Mucosa of gallbladder (tissue), 1 donor: ENCODE measurements around the gene TLX2. TPM values are rescaled to one million over a fixed set of nuclear protein-coding genes. Genes with fewer than 3 reads are reported as not detected.

ENCODE experiments used
- DNase-seq: peaks from one replicate; pipeline ENCODE4 v3.0.0-alpha.2; 2020; ENCODE audit warnings: low spot score
- total RNA-seq: library from RNA; stranded (reverse); gene quantifications from one replicate; pipeline ENCODE4 v1.2.1, GENCODE V29; 2021
- donor health status: DM: no; HTN: no; CAD: no.

TLX2 gene
- total RNA-seq, 1 donor from 2014 or later, result 0.12 TPM

DNA sequence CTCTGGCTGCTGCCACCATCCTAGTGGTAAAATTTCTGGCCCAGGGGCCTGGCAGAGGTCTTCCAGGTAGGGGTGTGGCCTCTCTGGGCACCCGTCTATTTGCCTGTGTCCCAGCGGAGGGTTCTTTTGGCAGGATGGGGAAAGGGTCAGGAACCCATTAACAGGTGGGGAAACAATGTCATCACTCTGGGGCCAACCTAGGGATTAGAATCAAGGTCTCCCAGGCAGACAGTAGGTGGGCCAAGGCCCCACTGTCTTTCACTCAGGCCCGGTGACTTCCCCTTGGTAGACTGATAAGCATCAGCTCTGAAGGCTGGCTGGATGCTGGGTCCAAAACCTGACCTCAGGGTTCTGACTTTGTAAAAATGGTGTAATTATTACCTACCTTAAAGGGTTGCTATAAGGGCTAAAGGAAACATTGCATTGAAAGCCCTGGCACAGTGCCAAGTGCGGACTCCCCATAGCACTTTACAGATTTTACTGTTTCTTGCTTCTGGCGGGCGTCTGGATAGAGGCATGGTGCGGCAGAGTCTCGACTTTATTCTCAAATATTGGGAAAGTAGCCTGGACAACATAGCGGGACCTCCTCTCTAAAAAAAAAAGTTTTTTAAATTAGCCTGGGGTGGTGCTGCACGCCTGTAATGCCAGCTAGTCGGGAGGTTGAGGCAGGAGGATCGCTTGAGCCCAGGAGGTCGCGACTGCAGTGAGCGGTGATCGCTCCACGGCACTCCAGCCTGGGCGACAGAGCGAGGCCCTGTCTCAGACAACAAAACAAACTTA is 17.1 kb upstream of the TLX2 start:
- DNase-seq, result no peak

DNA sequence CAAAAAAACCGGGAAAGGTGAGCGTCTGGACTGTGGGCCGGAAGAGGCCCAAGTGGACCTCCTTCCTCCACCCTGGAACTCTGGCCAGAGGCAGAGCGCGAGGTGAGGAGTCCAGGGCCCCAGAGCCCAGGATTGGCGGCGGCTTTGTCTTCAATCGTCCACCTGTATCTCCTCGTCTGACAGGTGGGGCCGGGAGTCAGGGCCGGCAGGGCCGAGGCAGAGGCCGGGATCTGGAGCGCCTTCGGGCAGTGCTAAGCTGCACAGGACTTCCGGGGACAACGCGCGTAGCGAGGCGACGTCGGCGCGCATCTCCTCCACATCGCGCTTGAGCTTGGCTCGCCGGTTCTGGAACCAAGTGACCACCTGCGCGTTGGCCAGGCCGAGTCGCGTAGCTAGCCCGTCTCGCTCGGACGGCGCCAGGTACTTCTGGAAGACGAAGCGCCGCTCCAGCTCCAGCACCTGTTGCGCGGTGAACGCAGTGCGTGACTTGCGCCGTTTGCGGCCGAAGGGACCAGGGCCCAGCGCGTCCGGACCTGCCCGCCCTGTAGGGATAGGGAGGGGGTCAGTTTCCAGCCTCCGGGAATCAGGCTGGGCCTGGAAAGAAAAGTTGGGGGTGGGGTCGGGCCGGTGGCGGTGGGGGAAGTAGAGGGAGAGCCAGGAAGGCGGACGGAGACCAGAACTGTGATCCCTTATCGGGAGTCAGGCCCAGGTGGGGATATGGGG is 16.3 kb upstream of the TLX2 start:
- peak; percentile 30 for DNase-seq

DNA sequence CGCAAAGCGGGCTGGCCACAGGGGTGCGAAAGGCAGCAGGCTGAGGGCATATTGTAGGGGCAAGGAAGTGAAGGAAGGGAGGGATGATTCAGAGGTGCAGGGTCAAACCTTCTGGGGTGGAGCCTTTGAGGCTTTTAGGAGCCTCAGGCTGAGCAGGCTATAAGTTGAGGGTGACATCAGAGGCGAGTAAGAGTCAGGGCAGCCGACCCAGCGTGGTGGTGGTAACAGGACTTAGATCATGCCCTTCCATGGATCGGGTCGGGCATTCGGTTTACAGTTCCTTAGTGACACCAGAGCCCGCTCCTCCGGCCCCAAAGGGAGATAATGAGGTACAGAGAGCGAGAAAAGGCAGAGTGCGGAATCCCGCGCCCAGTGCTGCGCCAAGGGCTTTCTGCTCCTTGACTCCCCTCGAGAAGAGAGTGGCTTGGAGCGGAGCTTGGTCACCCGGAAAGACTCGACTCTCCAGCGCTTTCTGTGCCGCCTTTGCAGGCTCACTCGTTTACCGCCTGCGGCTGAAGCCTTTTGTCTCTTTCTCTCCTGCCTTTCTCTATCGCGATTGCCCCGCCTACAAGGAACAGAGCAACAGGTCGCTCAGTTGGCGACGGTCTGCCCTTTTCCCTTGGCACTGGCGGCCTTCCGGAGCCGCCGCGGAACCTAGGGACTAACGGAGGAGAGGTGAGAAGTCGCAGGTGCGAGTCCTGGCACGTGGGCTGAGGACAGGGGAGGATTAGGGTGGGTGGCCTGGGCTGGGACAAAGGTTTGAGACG is 15.6 kb upstream of the TLX2 start:
- no peak for DNase-seq

DNA sequence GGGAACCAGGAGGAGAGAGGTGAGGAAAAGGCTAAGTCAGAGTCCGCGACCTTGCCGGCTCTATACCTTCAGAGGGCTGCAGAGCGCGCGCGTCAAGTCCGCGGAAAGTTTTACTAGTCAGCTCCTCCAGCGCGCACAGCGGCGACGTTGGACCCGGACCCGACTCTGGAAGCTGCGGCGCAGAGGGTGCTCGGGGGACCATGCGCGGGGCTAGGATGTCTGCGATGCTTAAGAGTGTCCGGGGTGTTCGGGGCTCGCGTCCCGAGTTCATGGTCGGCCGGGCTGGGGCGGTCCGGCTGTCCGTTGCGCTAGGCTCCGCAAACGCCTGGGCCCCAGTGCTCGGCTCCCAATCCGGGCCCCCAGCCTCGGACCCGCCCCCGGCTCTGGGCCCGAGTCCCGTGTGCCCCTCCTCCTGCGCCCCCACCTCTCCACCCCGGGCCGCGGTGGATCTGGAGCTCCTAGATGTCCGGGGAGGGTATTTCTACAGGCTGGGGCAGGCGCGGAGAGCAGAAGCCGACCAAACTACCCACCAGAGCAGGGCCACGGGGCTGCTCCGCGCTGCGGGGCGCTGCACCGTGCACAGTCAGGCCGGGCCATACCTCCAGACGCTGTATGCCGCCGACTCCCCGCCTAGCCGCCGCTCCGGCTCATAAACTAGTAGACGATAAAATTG is 14.8 kb upstream of the TLX2 start, which contains the start of gene LBX2:
TSS of gene LBX2 (minus strand) at position 337 of the 673 bp plus-strand sequence. CDS start at position 271, 66 bp downstream.
- DNase-seq, result no peak

DNA sequence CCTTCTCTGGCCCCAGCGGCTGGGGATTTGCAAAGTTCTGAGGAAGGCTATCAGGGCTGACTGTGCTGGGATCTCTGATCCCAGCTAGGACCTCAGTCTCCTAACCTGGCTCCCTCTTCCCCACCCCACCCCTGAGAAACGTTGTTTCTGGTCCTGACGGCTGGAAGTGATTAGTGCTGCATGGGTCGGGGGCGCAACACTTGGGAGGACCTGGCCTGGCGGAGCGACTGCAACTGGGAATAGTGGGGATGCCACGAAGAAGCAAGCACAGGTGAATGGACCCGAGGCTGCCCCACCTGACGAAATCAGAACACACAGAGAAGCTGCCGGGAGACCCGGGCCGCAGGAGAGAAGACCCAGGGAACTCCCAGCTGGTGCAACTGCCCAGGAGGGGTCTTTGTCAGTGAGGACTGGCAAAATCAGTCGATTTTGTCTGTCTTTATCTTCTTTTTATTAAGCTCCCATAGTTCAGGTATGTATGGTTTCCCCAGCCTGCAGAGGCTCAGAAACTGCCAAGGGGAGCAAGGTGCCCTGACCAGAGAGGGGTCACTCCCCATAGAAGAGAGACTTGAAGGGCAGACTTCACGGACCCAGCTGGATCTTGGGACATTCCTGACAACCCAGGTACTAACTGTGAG is 14.2 kb upstream of the TLX2 start:
- no peak for DNase-seq

DNA sequence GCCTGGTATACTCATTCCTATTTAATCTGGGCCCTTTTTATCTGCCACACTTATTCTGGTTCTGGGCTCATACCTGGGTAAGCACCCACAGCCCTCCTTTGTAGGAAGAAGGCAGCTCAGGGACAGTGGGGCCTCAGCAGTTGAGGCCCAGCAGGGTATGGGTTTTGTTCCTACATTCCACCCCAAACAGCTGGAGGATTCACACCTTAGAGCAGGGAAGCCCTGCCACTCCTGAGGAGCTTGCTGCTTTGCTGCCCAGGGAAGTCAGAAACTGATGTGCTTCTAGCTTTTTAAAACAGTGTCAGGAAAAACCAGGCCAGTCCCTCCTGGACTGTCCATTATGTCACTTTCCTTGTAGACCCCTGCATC is 13.7 kb upstream of the TLX2 start:
- DNase-seq, result no peak

DNA sequence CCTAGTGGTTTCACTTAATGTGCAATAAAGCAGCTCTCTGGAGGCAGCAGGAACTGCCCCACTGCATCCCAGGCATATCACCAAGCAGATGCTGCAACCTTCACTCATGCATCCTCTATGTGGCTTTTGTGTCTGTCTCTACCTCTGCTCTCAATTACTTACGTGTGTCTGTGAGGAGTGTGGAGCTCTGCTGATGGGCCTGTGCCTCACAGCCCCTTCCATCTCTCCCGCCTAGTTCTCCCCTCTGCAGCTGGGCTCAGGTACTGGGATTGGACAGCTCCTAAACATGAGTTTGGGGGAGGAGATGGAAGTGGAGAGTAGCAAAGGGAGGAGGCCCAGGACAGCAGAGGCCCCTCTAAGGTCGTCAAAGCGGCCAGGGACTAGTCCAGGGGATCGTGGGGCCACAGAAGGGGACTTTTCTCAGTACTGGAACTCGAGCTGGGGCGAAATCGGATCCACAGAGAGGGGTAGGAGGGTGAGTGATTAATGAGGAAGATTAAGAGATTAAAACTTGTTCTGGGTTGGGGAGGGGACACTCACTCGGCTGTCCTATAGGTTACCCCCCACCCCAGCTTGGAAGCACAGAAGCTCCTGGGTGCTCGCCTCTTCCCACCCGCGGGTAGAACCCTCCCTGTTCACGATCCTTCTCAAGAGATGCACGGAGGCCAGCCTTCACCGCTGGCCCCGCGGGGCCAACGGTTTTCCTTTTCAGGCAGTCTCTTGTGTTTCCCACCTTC is 12.7 kb upstream of the TLX2 start:
- no peak for DNase-seq

DNA sequence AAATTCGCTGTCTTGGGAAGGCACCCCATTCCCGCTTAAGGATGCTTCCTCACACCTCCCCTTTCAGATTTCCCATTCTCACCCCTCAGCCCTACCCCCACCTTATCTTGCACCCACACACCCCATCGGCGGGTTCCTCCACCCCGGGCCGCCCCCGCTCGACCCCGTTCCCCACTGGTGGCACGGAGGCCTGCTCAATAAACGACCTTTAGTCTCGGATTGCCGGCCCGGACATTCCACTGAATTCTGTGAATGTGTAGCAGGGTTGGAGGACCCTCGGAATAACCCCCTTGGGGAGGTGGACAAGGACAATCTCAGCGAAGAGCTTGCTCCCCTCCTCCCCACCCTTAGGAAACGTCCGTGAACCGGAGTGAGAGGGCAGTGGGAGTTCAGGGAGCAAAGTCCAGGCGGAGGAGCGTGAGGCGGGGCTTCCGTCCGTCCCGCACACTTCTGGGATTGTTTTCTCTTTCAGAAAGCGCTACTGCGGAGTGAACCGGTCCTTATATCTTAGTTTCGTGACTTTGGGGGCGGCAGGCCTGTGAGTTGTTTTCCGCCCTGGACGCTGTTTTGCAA is 12.0 kb upstream of the TLX2 start:
- peak; percentile 64 for DNase-seq

DNA sequence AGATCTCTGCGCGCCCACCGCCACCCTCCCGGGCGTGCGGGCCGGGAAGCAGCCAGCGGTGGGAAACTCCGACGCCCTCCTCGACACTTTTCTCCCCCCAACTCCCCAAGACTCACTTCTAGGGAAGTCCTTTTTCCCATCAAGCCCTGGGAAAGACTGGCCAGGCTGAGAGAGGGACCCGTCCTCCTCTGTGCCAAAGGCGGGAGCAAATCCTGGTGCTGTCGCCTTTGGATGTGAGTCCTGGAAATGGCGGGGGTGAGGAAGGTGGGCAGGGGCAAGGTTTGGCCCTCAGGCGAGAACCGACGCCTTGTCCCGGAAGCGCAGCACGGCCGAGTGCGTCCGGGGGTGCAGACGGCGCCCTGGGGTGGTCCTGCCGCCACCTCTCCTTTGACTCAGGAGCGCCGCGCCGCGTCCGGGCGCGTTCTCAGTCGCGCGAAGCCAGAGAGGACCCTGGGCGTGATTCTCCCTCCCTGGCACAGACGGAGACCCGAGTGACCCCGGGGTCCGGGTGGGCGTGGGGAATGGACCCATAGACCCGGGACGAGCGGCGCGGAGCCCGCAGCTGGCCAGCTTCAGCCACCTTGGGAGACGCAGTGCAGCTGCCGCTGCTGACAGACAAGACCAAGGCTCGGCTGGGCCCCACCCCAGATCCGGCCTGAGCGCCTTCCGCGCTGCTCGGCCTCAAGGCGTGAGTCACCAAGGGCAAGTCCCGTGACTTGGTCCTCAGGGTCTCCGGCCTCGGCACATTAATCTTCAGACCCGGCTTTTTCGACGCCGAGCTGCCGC is 11.3 kb upstream of the TLX2 start:
- DNase-seq, result peak; percentile 84

DNA sequence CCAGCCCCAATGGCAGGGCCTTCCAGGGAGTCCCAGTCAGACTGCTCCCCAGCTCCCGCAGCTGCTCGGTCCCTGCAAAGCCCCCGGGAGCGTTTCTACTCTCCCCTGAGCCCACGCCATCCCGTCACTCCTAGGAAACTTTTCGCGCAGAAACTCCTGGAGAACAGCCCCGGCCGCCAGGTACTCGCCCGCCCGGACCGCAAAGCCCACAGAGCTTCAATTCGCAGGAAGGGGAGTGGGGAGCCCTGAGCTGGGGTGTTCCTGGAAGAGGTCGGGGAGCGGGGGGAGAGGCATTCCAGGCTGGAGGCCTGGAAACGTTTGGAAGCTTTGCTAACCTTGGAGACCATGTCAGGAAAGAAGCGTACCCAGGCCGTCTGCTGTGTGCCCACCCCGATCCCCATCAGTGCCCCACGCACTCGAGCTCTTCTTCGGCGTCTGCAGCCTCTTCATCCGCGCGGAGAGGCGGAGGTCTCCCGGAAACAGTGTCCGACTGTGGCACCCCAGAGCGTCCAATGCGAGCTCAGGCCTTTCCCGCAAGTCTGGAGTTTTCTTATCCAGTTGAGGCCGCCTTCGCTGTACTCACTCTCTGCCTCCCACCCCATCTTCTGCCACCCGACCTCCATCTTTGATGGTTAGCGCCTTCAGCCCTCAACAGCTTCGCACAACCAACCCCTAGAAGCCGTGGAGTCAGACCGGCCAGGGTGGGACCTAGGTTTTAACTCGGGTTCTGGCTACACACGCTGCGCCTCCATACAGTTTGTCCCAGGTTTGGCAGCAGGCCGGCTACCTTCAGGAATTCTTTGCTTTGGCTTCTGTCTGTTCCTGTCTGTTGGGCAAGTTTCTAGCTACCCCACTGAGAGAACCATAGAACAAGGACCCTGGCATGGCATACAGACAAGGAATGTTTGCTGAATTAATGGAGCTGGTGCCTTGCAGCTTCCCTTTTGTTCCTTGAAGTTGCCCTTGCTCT is 10.5 kb upstream of the TLX2 start:
- DNase-seq, result no peak

DNA sequence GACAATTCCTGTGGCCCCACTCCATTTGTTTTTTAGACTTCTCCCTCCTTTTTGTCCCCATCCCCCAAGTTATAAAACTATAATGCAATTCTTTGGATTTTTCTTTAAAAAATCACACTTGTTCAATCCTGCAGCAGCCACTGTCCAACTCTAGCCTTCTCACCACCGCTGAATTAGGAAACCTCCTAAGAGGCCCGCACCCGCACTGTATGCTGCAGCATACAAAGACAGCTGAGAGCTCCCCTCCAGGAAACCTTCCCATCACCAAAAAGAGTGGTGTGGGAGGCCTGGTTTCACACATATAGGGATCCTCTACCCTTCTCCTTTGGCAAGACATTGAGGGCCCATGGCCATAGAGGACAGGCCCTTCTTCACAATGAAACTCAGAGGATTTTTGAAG is 9.7 kb upstream of the TLX2 start:
- DNase-seq, result no peak

DNA sequence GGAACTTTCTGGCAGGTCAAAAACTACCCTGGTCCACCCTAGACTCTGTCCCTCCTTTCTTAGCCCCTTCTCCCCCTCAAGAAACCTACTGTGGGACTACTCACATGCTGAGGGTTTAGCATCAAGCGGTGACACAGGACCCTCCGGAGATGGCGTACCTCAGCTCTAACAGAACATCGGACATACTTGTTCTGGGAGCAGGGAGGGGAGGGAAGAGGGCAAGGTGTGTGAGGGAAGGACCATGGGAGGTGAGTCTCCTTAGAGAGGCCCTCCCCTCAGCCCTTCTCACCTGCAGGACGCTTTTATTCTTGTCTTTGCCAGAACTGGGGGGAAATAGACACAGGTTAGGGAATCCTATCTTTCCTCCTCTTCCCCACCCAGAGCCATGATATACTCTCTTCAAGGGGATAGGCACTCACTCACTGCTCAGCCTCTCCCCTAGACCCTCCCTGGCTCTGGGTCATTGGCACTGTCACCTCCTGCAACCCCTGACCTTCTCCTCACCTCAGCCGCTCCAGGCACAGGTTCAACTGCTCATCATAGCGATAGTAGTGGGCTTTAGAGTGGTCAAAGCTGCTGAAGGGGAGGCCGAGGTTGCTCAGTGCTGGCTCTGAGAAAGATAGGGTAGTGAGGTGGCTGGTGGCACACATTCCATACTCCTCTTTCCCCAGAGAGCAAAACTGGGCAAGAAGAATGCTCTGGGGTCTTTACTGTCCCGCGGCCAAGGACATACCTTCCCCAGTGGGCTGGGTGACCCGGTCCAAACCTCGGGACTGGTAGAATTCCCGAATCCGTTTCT is 8.6 kb upstream of the TLX2 start:
- no peak for DNase-seq

DNA sequence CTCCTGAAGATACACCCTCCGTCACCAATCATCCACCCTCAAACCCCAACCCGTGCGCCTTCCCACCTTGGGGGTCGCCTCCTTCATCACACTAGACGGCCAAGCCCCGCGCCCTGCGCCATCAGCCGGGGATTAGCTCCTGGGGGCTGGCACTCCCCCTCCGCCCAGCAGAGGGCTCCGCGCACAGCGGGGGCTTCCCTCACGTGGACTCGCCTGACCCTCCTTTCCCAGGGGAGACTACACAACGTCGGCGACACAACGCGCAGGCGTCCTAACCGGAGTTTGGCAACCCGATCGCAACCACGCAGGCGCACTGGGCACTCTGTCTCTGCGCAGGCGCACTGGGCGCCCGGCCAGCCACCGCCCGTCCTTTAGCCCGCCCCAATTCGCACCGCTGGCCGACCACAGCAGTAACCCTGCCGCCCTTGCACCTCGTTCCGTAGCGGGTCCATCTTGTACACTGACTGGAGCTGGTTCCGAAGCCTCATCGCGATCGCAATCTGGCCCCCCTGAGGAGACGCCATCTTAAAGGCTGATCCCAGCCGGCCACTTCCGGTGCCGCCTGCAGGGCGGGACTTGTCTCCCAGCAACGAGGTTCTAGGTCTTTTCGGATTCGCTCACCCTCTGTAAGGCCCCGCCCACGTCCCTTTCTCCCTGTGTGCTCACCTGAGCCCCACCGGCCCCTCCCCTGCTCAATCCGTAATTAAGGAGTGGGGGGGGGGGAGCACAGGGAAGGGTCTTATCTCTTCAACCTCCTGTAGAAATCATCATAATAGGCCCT is 6.9 kb upstream of the TLX2 start, which contains the start of gene PCGF1:
TSS of gene PCGF1 (minus strand) at position 551 of the 781 bp plus-strand sequence. CDS start at position 524, 27 bp downstream.
- peak; percentile 99 for DNase-seq

DNA sequence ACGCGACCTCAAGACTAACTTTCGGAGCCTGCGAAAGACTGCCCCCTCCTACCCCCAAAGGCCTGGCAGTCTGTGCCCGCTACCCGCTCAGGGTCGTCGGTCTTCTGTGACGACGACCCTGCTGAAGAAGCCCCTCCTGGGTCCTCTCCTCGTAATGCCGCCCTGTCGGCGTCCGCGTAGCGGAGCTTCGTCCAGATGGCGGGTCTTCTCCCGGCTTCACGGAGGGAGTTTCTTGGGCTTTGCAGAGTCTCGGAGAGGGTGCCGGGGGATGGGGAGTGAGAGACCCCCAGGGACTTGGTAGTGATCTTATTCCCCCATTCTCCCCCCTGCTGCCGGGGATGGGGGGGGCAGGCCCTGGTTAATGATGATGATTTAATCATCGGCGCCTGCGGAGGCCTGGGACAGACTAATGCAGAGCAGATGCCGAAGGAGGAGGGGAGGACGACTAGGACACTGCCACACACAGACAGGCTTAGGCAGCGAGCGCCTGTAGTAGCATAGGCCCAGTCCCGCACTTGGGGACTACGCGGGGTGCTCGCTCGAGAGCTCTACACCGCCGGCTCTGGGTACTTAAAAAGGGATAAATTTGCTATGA is 6.2 kb upstream of the TLX2 start:
- DNase-seq, result no peak

DNA sequence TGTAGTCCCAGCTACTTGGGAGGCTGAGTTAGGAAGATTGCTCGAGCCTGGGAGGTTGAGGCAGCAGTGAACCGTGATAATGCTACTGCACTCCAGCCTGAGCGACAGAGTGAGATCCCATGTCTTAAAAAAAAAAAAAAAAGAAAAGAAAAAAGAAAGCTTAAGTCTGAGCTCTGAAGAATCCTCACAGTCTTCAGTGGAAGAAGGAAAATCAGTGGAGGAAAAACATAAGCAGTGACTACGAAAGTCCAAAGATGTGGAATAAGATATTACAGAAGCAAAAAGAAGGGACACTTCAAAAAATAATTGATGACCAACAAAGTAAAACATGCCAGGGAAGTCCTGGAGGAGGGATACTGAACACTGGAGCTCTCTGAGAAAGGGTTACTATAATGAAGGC is 4.0 kb upstream of the TLX2 start:
- DNase-seq, result no peak
